ENCODE measurements around the gene FXYD4.

GRCh38 chr10:43324876-43325275 is 46.6 kb upstream of the FXYD4 start:
- TF ChIP-seq CTCF (IDR thresholded peaks at IDR 0.05) = no peak
- no peak for TF ChIP-seq POLR2A (IDR thresholded peaks at IDR 0.05)
